ENCODE data around the gene ATG101.

GRCh38 chr12:52053536-52054209 is 16.1 kb upstream of the ATG101 start:
- no peak for TF ChIP-seq RARB (CRISPR knock-in tag; IDR thresholded peaks at IDR 0.05)
- TF ChIP-seq CREB5 (CRISPR knock-in tag; IDR thresholded peaks at IDR 0.05; ENCODE audit: low read depth) = no peak
- no peak for TF ChIP-seq ZC3H10 (CRISPR knock-in tag; IDR thresholded peaks at IDR 0.05)
- no peak for TF ChIP-seq ISL1 (CRISPR knock-in tag; IDR thresholded peaks at IDR 0.05)
